ENCODE data around the gene GDAP1L1.

Gene GDAP1L1

DNA sequence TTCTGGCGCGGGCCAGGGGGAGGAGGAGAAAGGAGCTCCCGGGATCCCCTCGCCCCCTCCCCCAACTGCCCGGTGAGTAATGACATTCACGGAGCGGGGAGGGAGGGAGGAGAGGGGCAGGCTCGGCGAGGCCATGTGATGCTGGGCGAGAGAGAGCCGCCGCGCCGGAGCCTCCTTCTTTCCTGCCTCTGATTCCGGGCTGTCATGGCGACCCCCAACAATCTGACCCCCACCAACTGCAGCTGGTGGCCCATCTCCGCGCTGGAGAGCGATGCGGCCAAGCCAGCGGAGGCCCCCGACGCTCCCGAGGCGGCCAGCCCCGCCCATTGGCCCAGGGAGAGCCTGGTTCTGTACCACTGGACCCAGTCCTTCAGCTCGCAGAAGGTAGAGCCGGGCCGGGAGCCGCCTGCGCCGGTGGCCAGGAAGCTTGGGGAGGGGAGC is at the start of gene GDAP1L1:
Gene GDAP1L1 (plus strand): TSS at position 178 of the 441 bp plus-strand sequence. CDS start 27 bp downstream, at position 205.
- no peak for DNase-seq (ENCODE audit: low read depth)

DNA sequence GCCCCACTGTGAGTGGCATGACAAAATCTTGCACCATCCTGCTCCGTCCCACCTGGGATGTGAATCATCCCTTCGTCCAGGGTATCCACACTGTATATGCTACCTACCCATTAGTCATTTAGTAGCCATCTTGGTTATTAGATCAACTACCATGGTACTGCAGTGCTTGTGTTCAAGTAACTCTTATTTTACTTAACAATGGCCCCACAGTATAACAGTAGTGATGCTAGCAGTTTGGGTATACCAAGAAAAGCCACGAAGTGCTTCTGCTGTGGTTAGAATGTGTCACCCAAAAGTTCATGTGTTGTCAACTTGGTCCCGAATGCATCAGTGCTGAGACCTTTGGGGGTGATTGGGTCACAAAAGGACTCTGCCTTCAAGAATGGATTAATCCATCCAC is 48.2 kb upstream of the GDAP1L1 start:
- no peak for DNase-seq (ENCODE audit: low read depth)

DNA sequence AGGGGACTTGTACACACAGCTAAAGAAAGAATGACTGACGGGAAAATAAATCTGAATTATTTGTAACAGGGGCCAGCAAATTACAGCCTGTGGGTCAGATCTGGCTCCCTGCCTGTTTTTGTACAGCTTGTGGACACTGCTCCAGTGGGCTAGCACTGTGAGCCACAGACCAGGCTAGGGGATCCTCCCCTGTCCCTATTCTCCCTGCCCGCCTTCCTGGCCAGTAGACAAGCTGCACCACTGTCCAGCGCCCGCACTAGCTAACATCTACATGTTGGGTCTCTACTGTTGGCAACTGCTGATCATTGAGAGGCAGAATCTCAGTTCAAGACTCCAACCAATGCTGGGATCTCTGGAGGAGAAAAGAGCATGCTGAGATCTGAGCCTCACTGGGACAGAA is 47.2 kb upstream of the GDAP1L1 start:
- DNase-seq (ENCODE audit: low read depth) = no peak

DNA sequence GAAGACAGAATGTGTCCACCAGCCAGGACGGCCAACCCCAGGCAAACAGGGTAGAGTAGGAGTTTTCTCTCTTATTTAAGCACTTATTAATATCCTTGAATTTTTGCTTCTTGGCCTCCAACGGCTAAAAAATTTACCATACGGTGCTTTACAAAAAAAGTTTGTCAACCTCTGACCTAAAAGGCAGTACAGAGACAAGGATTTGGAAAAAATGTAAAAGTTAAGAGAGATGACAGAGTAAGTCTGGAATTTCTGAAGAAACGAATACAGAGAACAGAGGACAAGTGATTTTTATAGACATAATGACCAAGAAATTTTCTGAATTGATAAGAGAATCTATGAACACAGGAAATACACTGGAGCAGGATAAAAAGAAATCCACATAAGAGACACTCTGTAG is 46.7 kb upstream of the GDAP1L1 start:
- DNase-seq (ENCODE audit: low read depth) = no peak

- no peak for DNase-seq (ENCODE audit: low read depth)
These were observed 46.1 kb upstream of the GDAP1L1 start for GRCh38 chr20:44200983-44201382.

DNA sequence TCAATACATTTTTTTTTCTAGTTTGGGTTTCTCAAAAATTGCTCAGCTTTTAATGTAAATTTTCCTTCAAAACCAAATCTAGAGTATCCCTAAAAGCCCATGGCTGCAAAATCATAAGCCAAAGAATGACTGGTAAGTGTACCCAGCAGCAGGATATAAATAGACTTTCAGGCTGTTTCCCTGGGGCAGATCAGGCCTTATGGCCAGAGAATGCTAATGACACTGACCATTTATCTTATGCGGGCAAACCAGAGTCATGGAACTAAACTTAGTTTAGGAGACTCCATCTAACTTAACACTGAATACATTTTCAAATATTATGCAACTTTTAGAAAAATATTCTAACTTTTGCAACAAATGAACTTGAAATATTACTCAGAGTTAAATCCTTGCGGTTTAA is 43.9 kb upstream of the GDAP1L1 start:
- no peak for DNase-seq (ENCODE audit: low read depth)

GRCh38 chr20:44204156-44204831 is 42.8 kb upstream of the GDAP1L1 start:
- peak; percentile 95 for DNase-seq (ENCODE audit: low read depth)

DNA sequence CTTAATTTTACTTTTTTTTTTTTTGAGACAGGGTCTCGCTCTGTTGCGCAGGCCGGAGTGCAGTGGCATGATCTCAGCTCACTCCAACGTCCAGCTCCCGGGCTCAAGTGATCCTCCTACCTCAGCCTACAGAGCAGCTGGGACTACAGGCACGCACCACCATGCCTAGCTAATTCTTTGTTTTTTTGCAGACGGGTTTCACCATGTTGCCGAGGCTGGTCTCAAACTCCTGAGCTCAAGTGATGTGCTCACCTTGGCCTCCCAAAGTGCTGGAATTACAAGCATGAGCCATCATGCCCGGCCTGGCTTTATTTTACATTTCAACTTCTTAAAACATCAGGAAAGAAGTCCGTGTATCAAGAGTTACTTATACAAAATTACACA is 42.3 kb upstream of the GDAP1L1 start:
- no peak for DNase-seq (ENCODE audit: low read depth)

GRCh38 chr20:44206132-44206531 is 41.0 kb upstream of the GDAP1L1 start:
- no peak for DNase-seq (ENCODE audit: low read depth)

DNA sequence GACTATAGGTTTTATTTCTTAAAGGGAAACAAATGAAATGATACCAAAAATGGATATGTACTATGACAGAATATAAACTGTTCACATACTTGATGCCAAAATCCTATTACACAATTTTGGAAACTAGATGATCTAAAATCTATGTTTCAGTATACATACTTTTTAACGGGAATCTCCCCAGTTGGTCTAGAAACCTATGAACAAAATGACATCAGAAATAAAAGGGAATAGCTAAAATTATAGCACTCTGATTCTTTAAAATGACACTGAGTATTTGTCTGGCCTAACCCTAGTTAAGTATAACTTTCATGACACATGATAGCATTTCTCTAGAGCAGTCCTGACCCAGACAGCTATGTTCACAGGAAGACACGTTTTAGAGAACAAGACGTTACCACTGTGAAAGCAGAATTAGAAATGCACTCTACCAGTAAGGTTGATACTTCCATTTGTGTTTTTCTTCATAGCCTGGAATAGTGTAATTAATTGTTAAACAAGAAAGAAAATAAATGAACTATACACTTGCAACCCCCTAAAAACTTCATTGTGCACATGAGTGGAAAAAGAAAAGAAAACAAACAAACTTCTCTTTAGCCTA is 39.9 kb upstream of the GDAP1L1 start:
- no peak for DNase-seq (ENCODE audit: low read depth)

- no peak for DNase-seq (ENCODE audit: low read depth)
These were observed 38.9 kb upstream of the GDAP1L1 start for GRCh38 chr20:44208165-44208564.

GRCh38 chr20:44208770-44209169 is 38.3 kb upstream of the GDAP1L1 start:
- no peak for DNase-seq (ENCODE audit: low read depth)

GRCh38 chr20:44209686-44210405 is 37.3 kb upstream of the GDAP1L1 start:
- no peak for DNase-seq (ENCODE audit: low read depth)

GRCh38 chr20:44210406-44211176 is 36.5 kb upstream of the GDAP1L1 start, which contains the start of gene OSER1:
OSER1 (minus strand) TSS chr20:44210771; CDS start chr20:44206957, 3,814 bp downstream.
- peak; percentile 96 for DNase-seq (ENCODE audit: low read depth)

DNA sequence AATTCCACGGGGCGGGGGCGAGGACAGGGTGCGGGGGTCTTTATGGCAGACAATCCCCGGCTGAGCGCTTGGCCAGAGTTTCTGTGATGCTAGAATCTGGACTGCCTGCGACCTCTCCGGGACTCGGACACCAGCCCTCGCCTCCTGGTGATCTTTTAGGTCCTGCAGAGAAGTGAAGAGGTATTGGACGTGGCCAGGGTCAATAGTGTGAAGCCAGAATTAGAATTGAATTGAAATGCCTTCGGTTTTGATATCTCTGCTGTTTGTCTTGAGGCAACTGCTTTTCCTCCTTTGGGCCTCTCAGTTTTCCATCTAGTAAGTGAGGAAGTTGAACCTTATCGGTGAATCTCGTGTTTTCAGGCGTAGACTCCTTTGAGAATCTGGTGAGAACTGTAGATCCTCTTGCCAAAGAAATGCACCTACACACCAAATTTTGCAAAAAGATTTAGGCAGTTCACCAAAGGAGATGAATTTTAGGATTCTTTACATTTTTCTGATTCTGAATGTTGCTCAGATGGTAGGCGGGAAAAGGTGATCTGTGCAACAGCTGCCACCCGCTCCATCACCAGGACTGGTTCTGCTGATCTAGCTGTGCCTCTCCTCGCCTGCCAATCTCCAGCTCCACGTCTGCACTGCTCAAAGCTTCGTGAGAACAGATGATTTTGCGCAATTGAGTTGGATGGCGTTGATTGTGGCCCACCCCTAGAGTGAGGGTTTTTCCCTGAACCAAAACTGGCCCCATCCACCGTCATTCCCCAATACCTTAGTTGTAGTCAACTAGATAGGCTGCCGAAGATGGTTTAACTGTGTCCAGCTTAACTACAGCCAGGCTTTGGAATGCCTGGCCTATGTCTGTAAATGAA is 35.7 kb upstream of the GDAP1L1 start:
- no peak for DNase-seq (ENCODE audit: low read depth)

DNA sequence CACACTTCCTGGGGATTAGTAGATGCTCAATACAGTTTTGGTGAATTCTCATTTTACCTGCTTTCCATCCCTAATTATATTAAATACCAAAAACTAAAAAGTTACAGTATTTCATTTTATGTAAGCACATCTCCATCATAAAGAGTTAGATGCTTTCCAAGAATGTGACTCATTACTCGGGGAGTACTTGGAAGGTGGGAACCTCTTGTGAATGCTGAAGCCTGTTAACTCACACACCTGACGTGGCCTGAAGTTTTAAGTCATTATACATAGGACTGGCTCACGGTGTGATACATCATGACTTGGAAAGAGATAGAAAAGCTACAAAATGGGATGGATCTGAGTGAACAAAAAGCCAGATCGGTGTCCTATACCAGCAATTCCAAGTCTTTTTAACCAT is 34.3 kb upstream of the GDAP1L1 start:
- DNase-seq (ENCODE audit: low read depth) = no peak

- no peak for DNase-seq (ENCODE audit: low read depth)
These were observed 32.0 kb upstream of the GDAP1L1 start for GRCh38 chr20:44215125-44215524.

- no peak for DNase-seq (ENCODE audit: low read depth)
These were observed 29.6 kb upstream of the GDAP1L1 start for GRCh38 chr20:44217342-44218092.

DNA sequence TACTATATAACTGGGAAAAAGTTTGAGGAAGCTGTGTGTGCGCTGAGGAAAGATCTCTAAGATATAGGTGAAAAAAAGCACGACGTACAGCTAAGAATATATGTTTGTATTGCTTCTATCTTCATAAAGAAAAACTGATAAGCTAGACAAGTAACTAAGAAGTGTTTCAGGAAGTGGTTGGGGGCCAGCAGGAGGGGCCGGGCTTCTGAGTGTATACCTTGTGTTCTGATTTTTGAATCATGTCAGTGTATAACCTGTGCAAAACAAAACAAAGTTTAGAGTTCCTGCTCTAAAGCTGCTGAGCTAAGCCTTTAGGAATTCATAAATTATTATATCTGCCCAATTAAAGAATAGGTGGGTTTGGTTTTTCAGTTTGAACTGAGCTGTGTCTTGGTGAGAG is 28.7 kb upstream of the GDAP1L1 start:
- DNase-seq (ENCODE audit: low read depth) = no peak

- DNase-seq (ENCODE audit: low read depth) = no peak
These were observed 27.9 kb upstream of the GDAP1L1 start for GRCh38 chr20:44219170-44219730.
